Activated CD4-positive, alpha-beta memory T cell treated with anti-CD3 and anti-CD28 coated beads for 36 hours (primary cell): ENCODE results near the gene BRSK1. TPM values are rescaled to one million over a fixed set of nuclear protein-coding genes. Genes with fewer than 3 reads are reported as not detected.

Experiments used
- CTCF ChIA-PET: fragments of 350-600 bp; sonication (Branson Sonifier 250); formaldehyde crosslinking; loops from one replicate; lab custom pipeline; 2021; ENCODE audit warnings: antibody characterized with exemption, inconsistent platforms; lab: Charles Lee
- POLR2A ChIA-PET: fragments of 350-600 bp; sonication (Branson Sonifier 250); formaldehyde crosslinking; loops from one replicate; lab custom pipeline; 2021; ENCODE audit warnings: antibody characterized with exemption; lab: Charles Lee
- DNase-seq: peaks from one replicate; pipeline ENCODE4 v3.0.0-alpha.2; 2020
- H3K27ac Mint-ChIP-seq: one replicate; pipeline ENCODE4 v1.8.0; 2021; ENCODE audit warnings: mixed read lengths
- H3K27me3 Mint-ChIP-seq: one replicate; pipeline ENCODE4 v1.8.0; 2021; ENCODE audit warnings: mixed read lengths
- H3K36me3 Mint-ChIP-seq: one replicate; pipeline ENCODE4 v1.8.0; 2021; ENCODE audit warnings: mixed read lengths
- H3K4me1 Mint-ChIP-seq: one replicate; pipeline ENCODE4 v1.8.0; 2021; ENCODE audit warnings: low read depth, mixed read lengths
- H3K4me3 Mint-ChIP-seq: one replicate; pipeline ENCODE4 v1.8.0; 2021; ENCODE audit warnings: mild to moderate bottlenecking, mixed read lengths
- H3K9me3 Mint-ChIP-seq: one replicate; pipeline ENCODE4 v1.8.0; 2021; ENCODE audit warnings: mixed read lengths
- intact Hi-C: fragments of 100-400 bp; cut with micrococcal nuclease; formaldehyde crosslinking; loops from one replicate; pipeline ENCODE4 v1.15.1; 2023
- microRNA-seq: library from miRNA; unstranded; fragments of <30 nt; microRNA quantifications from one replicate; pipeline ENCODE4 v1.2.0, GENCODE V29; 2022; ENCODE audit warnings: borderline number of aligned reads, borderline microRNAs expressed, borderline replicate concordance
- total RNA-seq, 2 experiments: library from RNA; stranded (reverse); gene quantifications; one replicate each; pipeline ENCODE4 v1.2.3, GENCODE V29; 2021

BRSK1 gene
- total RNA-seq, 2 experiments from 2014 or later: 3.3 to 5.6 TPM

DNA sequence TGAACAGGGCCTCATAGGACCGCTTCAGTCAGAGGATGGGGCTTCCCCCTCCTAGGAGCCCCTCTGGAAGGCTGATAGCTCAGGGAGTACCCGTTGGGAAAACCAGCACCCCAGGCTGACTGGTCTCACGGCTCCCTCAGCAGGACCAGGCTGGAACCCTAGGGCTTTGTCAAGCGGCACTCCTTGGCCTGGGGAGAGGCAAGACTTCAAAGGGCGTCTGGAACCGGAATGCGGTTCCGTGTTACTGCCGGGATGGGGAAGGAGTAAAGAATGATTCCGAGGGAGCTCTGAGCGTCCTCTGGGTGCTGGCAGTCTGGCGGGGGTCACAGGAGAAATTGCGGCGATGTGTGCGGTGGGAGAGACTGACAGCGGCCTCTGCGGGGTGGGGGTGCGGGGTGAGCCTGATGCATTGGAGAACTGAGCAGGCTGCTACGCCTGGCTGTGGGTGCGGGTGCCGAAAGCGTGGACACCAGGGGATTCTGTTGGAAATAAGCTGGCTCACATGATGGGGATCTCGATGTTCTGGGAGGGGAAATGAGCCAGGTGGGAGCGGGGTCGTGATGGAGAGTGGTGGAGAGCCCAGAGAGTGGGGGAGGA is 68.8 kb downstream of the BRSK1 start:
- POLR2A ChIA-PET: no interaction called here
- Mint-ChIP-seq H3K27ac (no peak overlapping the region), H3K27me3 (peaks cover 45% of the 10 kb centered on the region), H3K4me3 (peak overlapping the region; percentile 16), H3K36me3 (no peaks in the 10 kb centered on the region), H3K9me3 (no peaks in the 10 kb centered on the region), H3K4me1 (peaks cover 13% of the 10 kb centered on the region)
- intact Hi-C loops: no loop called here
- DNase-seq: no peak
- CTCF ChIA-PET: interaction anchor here (0.8 to 1.5 kb wide), 3 partner anchors 13 to 212 kb away, joined by 3 to 5 read pairs (median 5); partner anchors contain the start of gene KMT5C

DNA sequence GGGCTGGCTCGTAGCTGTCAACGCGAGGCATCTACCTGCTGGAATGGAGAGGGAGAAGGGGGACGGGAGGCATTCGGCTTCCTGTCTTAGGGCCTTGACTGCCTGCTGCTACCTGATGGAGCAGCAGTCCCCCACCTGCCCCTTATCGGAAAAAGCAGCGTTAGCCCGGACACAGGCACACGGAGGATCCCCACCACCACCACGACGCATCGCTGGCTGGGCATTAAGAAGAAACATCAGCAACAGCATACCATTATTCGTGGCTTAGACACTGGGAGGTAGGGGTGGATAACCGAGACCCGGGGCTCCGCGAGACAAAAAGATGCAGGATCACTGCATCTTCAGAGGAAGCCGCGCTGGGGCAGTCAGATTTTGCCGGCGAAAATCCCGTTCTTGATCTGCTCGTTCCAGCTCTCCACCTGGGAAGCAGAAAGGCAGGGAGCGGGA is 69.6 kb downstream of the BRSK1 start:
- Mint-ChIP-seq H3K9me3 (no peaks in the 10 kb centered on the region), H3K27me3 (peaks cover 45% of the 10 kb centered on the region), H3K36me3 (no peaks in the 10 kb centered on the region), H3K4me3 (peak overlapping the region; percentile 70), H3K4me1 (peaks cover 13% of the 10 kb centered on the region), H3K27ac (no peak overlapping the region)
- intact Hi-C loops: no loop called here
- no peak for DNase-seq
- ChIA-PET CTCF (no interaction called here), POLR2A (interaction anchor here (1.1 kb wide), 1 partner anchor 14 kb away, joined by 3 read pairs; the partner anchor contains the start of gene KMT5C)

DNA sequence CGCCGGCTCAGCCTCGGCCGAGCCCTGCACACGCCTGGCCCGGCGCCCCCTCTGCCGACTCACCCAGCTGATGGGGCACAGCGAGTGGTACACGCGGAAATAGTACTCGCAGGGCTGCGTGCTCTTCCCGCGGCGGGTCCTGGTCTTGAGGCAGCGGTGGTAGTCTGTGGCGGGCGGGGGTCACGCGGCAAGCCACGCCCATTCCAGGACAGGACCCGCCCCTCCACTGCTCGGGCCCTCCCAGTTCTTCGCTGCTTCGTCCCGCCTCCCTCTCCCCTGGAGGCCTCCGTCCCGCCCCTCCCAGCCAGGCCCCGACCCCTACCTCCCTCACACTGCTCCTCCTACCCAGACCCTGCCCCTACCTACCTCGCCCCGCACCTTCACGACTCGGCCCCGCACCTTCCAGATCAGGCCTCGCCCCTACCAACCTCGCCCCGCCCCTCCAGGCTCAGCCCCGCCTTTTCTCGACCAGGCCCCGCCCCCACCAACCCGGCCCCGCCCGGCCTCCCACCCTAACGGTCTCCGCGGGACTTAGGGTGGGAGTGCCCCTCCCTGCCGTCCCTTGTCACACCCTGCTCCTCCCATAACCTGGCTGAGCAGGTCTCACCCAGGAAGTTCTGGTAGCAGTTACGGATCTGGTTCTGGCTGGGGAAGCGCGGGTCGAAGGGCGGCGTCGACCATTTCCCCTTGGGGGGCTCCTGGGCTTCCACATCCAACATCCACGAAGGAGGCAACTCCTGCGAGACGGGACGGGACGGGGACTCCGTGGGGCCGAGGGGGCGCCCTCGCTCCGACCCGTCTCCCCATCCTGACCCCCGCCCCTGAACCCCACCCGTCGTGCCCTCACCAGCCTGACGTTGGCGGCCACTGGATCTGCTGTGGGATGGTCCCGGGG is 70.3 kb downstream of the BRSK1 start:
- H3K27ac Mint-ChIP-seq: no peak overlapping the region
- no peaks in the 10 kb centered on the region for H3K36me3 Mint-ChIP-seq
- no peaks in the 10 kb centered on the region for H3K9me3 Mint-ChIP-seq
- peaks cover 13% of the 10 kb centered on the region for H3K4me1 Mint-ChIP-seq
- peak overlapping the region; percentile 70 for H3K4me3 Mint-ChIP-seq
- intact Hi-C loops: no loop called here
- CTCF ChIA-PET: no interaction called here
- POLR2A ChIA-PET: interaction anchor here (1.1 kb wide), 1 partner anchor 14 kb away, joined by 3 read pairs; the partner anchor contains the start of gene KMT5C
- DNase-seq: peak; percentile 75
- H3K27me3 Mint-ChIP-seq: peaks cover 45% of the 10 kb centered on the region

DNA sequence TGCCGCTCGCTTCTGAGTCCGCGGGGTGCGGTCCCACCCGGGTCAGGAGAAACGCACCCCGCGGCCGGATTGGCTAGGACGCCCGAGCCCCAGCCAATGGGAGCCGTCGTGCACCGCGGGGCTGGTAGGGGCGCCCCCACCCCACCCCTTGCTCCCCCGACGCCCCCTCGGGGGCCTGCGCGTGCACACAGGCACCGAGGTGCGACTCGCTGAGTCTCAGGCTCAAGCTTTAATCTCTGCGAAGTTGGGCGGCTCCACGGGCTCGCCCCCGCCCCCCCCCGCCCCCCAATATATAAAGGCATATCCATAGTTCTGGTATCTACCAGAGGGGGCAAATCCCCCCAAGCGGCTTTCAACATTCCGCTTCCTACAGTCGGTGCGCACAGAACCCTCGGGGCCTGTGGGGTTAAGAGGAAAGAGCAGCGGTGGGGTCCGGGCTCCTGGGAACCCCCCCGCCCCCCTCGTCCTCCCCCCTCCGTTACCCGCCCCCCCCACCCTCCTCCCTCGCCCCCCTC is 71.0 kb downstream of the BRSK1 start, which contains the start of gene COX6B2:
TSS of gene COX6B2 (minus strand) at position 22 of the 515 bp plus-strand sequence. CDS start 198 bp downstream, outside the sequence.
- intact Hi-C loops: no loop called here
- Mint-ChIP-seq H3K4me3 (peak within 1 kb of the TSS; percentile 70), H3K9me3 (no peaks in the 10 kb centered on the region), H3K27me3 (peaks cover 45% of the 10 kb centered on the region), H3K36me3 (no peaks in the 10 kb centered on the region), H3K27ac (no peak within 1 kb of the TSS), H3K4me1 (peaks cover 13% of the 10 kb centered on the region)
- ChIA-PET CTCF (no interaction called here), POLR2A (no interaction called here)
- DNase-seq: no peak

DNA sequence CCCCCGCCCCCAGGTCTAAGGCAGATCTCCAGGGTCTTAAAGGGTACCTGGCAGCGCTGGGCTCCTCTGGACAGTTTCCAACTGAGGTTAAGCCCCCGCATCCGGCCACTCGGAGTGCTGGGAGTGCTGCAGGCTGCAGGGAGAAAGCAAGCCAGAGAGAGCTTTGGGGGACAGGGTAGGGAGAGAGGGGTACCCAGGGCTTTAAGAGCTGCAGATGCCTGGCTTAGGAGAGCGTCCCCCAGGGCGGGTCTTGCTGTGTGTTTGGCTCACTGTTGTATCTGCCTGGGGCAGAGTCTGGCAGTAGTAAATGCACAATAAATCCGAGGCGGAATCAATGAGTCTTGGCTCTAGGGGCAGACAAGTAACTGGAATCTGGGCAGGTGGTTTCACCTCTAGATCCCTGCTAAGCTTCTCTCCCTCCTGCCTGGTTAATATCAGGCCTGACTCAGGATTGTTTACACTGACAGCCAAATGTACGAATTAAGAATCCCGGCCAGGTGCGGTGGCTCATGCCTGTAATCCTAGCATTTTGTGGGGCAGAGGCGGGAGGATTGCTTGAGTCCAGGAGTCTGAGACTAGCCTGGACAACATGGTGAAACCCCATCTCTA is 71.5 kb downstream of the BRSK1 start:
- peaks cover 13% of the 10 kb centered on the region for H3K4me1 Mint-ChIP-seq
- no peak overlapping the region for H3K27ac Mint-ChIP-seq
- CTCF ChIA-PET: no interaction called here
- no peaks in the 10 kb centered on the region for H3K36me3 Mint-ChIP-seq
- H3K4me3 Mint-ChIP-seq: no peak overlapping the region
- H3K9me3 Mint-ChIP-seq: no peaks in the 10 kb centered on the region
- H3K27me3 Mint-ChIP-seq: peaks cover 45% of the 10 kb centered on the region
- POLR2A ChIA-PET: no interaction called here
- intact Hi-C loops: no loop called here
- no peak for DNase-seq

DNA sequence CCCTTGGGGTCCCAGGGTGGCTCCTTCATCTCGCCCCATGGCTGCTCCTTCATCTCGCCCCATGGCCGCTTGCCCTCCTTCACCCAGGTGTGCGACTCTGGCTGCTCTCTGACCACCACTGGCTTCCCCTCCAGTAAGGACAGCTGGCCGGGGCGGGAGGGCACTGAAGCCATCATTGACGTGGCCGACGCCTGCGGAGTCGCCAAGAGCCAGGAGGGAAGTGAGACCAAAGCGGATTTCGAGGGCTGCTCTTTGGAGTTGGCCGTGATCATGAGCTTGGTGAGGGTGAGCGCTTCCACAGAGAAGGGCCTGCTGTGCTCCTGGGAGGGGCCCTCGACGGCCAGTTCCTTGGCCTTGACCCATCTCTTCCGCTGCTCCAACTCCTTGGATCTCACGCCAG is 74.7 kb downstream of the BRSK1 start:
- CTCF ChIA-PET: no interaction called here
- no peak for DNase-seq
- no peaks in the 10 kb centered on the region for H3K36me3 Mint-ChIP-seq
- POLR2A ChIA-PET: no interaction called here
- H3K9me3 Mint-ChIP-seq: no peaks in the 10 kb centered on the region
- H3K4me1 Mint-ChIP-seq: peaks cover 3% of the 10 kb centered on the region
- H3K27ac Mint-ChIP-seq: no peak overlapping the region
- no peak overlapping the region for H3K4me3 Mint-ChIP-seq
- H3K27me3 Mint-ChIP-seq: peaks cover 19% of the 10 kb centered on the region
- intact Hi-C loops: no loop called here

DNA sequence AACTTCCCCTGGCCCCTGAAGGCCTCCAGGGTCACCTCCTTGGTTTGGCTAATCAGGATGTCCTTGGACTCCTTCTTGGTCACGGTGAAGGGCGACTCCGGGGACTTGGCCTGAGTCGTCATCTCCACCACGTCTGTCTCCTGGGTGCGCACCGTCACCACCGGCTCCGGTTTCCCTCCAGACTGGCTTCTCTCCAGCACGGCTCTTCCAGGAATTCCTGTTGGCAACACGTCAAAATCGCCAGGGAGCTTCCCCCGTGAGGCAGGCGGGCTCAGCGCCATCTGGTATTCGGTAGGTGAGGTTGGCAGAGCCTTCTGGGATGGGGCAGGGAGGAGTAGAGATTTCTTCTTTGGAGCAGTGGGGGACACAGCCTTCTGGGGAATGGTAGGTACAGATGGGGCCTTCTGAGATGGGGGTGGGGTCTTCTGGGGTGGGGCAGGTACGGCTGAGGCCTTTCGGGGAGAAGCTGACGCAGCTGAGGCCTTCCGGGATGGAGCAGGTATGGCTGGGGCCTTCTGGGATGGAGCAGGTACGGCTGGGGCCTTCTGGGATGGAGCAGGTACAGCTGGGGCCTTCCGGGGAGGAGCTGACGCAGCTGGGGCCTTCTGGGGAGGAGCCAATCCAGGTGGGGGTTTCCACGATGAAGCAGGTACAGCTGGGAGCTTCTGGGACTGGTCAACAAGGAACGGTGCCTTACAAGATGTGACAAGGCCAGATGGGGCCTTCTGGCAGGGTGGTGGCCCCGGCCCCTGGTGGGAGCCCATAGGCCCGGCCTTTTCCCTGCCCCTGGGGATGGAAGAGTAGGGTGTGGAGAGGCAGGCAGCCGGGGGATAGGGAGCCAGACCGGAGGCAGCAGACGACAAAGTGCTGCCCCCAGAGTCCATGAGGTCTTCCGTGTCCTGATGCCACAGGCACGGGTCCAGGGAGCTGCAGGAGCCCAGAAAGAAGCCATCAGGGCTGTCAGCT is 75.4 kb downstream of the BRSK1 start:
- H3K4me3 Mint-ChIP-seq: no peak overlapping the region
- no peaks in the 10 kb centered on the region for H3K9me3 Mint-ChIP-seq
- ChIA-PET CTCF (interaction anchor here (0.7 kb wide), 1 partner anchor 11 kb away, joined by 3 read pairs; no protein-coding TSS in a partner anchor), POLR2A (no interaction called here)
- H3K4me1 Mint-ChIP-seq: no peaks in the 10 kb centered on the region
- no peak for DNase-seq
- intact Hi-C loops: no loop called here
- no peak overlapping the region for H3K27ac Mint-ChIP-seq
- H3K27me3 Mint-ChIP-seq: peaks cover 15% of the 10 kb centered on the region
- no peaks in the 10 kb centered on the region for H3K36me3 Mint-ChIP-seq

DNA sequence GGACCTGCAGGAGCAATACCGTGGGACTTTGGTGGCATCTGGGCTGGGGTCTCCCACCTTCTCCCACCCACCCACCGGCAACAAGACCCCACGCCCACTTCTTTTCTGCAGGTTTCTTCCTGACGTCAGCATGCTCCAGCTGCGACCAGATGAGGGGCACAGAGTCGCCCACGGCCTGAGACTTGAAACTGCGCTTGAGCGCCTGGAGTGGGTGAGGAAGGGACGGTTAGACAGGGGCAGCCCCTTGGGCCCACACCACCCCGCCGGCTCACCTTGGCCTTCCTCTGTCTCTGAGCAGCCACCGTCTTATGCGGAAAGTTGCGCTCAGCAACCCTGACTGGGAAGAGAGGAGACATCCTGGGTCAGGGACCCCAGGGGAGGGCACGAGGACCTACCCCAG is 77.1 kb downstream of the BRSK1 start:
- CTCF ChIA-PET: no interaction called here
- no peaks in the 10 kb centered on the region for H3K9me3 Mint-ChIP-seq

More for the DNA sequence above, 77.1 kb downstream of the BRSK1 start:
- H3K36me3 Mint-ChIP-seq: no peaks in the 10 kb centered on the region
- intact Hi-C loops: no loop called here
- H3K27ac Mint-ChIP-seq: no peak overlapping the region
- peaks cover 6% of the 10 kb centered on the region for H3K27me3 Mint-ChIP-seq
- POLR2A ChIA-PET: no interaction called here
- no peaks in the 10 kb centered on the region for H3K4me1 Mint-ChIP-seq
- no peak for DNase-seq
- no peak overlapping the region for H3K4me3 Mint-ChIP-seq

Small RNA genes within 50 kb of the gene (microRNA-seq; reads per million reads assigned to microRNA genes)
- gene MIR6802 (2.4 reads per million), gene MIR6803 (6.7 reads per million, percentile 25 among the genes with 10 or more reads in this experiment)

Other genes with a start within 250 kb of the BRSK1 start
- not detected for gene GP6, start 245.7 kb upstream of the BRSK1 start, total RNA-seq
- gene RDH13, start 220.8 kb upstream of the BRSK1 start, total RNA-seq: 10 to 100 TPM; 11.0 to 12.8 TPM
- gene EPS8L1, start 208.1 kb upstream of the BRSK1 start, total RNA-seq: 1 to 10 TPM; 2.2 to 2.7 TPM
- gene PPP1R12C, start 166.4 kb upstream of the BRSK1 start, total RNA-seq: 10 to 100 TPM; 62.7 to 73.2 TPM
- not detected for gene TNNT1, start 134.8 kb upstream of the BRSK1 start, total RNA-seq
- not detected for gene TNNI3, start 126.3 kb upstream of the BRSK1 start, total RNA-seq
- gene DNAAF3, start 117.4 kb upstream of the BRSK1 start, total RNA-seq: not detected
- under 1 TPM in 1 of 2 experiments, not detected in 1; 0.22 TPM for gene SYT5, start 103.7 kb upstream of the BRSK1 start, total RNA-seq
- gene PTPRH, start 74.5 kb upstream of the BRSK1 start, total RNA-seq: not detected
- 1 to 10 TPM; 4.8 to 6.5 TPM for gene TMEM86B, start 55.2 kb upstream of the BRSK1 start, total RNA-seq
- gene PPP6R1, start 25.0 kb upstream of the BRSK1 start, total RNA-seq: 100 to 1,000 TPM; 180 to 200 TPM
- 10 to 100 TPM; 45.0 to 45.4 TPM for gene HSPBP1, start 3.9 kb upstream of the BRSK1 start, total RNA-seq
- gene TMEM150B, start 41.3 kb downstream of the BRSK1 start, total RNA-seq: not detected
- gene KMT5C, start 55.9 kb downstream of the BRSK1 start, total RNA-seq: 10 to 100 TPM; 34.2 to 35.2 TPM
- gene COX6B2, start 70.7 kb downstream of the BRSK1 start, total RNA-seq: under 1 TPM; 0.15 to 0.81 TPM
- gene GARIN5B, start 79.3 kb downstream of the BRSK1 start, total RNA-seq: not detected
- gene IL11, start 86.5 kb downstream of the BRSK1 start, total RNA-seq: under 1 TPM; 0.17 to 0.39 TPM
- not detected for gene TMEM190, start 92.8 kb downstream of the BRSK1 start, total RNA-seq
- 1 to 10 TPM; 6.3 to 7.0 TPM for gene TMEM238, start 100.3 kb downstream of the BRSK1 start, total RNA-seq
- 1,000 to 10,000 TPM; 2,630 to 2,642 TPM for gene RPL28, start 101.9 kb downstream of the BRSK1 start, total RNA-seq
- gene UBE2S, start 123.8 kb downstream of the BRSK1 start, total RNA-seq: 100 to 1,000 TPM; 267 to 275 TPM
- gene SHISA7, start 159.3 kb downstream of the BRSK1 start, total RNA-seq: not detected
- 10 to 100 TPM; 24.6 to 24.7 TPM for gene ISOC2, start 177.6 kb downstream of the BRSK1 start, total RNA-seq
- not detected for gene C19orf85, start 180.8 kb downstream of the BRSK1 start, total RNA-seq
- gene ZNF628, start 192.6 kb downstream of the BRSK1 start, total RNA-seq: 1 to 10 TPM; 5.8 to 6.9 TPM
- gene NAT14, start 201.2 kb downstream of the BRSK1 start, total RNA-seq: 10 to 100 TPM in 1 of 2 experiments, 1 to 10 TPM in 1; 8.5 to 12.9 TPM
- gene SSC5D, start 204.4 kb downstream of the BRSK1 start, total RNA-seq: under 1 TPM in 1 of 2 experiments, not detected in 1; 0.33 TPM